GM10266 (cell line): ENCODE measurements around the gene DNAH8.

ENCODE experiments used
- DNase-seq: peaks from one replicate; pipeline ENCODE4 v3.0.0; 2012; ENCODE audit errors: extremely low spot score
- CTCF ChIP-seq: IDR thresholded peaks from 2 replicates; pipeline ENCODE4 v1.5.1; 2012; ENCODE audit warnings: mild to moderate bottlenecking, low read depth; ENCODE audit not compliant: control insufficient read depth, insufficient read depth; ENCODE audit errors: missing control alignments

DNAH8 gene

GRCh38 chr6:38938741-38939140 is 223.6 kb downstream of the DNAH8 start:
- no peak for TF ChIP-seq CTCF

GRCh38 chr6:38942442-38942841 is 227.3 kb downstream of the DNAH8 start:
- TF ChIP-seq CTCF = no peak
- no peak for DNase-seq

More at GRCh38 chr6:38938741-38939140, 223.6 kb downstream of the DNAH8 start:
- no peak for DNase-seq

DNA sequence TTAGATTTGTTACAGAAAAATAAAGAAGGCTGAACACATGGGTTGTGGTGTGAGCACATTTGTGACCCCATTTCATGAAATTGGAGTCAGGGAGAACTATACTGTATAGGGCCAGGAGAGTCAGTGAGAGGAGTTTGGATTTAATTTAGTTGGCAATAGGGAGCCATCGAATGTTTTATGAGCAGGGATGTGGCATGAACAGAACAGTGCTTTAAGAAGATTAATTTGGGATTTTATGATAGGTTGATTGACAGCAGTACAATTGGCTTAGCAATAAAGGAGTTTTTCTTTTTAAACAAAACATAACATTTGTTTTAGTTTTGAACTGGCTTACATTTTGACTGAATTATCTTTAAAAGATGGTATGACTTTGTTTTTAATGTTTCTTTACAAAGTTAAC is 227.9 kb downstream of the DNAH8 start:
- TF ChIP-seq CTCF = no peak

DNA sequence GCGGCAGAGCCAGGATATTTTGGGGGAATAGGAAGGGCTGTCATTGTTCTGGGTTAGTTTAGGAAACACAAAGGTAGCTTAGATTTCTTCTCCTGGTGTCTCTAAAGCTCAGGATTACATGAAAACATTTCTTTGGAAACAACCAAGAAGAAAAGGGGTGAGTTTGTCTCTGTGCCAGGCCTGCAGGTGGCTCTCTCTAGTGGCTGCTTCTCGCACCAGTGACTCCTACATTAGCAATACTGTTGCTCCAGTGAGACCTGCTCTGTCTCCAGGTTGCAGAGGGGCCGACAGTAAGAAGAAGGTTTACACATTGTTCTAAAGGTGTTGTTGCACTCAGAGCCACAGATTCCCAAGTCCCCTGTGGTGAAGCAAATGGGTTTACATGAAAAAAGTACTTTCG is 228.9 kb downstream of the DNAH8 start:
- TF ChIP-seq CTCF = no peak
- DNase-seq = no peak

More for the DNA sequence above, 227.9 kb downstream of the DNAH8 start:
- no peak for DNase-seq

- no peak for TF ChIP-seq CTCF
- DNase-seq = no peak
Observed at GRCh38 chr6:38944655-38945279, 229.7 kb downstream of the DNAH8 start.

DNA sequence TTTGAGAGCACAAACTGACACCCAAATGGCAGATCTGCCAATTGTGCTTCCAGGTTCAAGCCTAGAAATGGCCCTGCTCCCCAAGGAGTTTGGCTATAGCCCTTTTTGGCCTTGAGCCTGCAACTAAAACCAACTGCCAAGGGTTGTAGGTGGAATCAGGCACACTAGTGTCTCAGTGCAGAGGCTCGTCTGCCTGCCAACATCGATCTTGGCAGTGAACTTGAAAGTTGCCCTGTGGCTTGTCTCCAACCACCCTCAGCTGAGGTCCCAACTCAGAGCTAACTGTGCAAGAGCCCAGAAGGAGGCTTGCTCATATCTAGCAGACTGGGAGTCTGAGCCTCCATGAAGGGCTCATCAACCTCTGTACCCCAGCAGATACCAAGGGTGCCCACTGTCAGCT is 240.8 kb downstream of the DNAH8 start:
- DNase-seq = no peak
- no peak for TF ChIP-seq CTCF

- DNase-seq = no peak
- no peak for TF ChIP-seq CTCF
Observed at GRCh38 chr6:38957426-38957825, 242.3 kb downstream of the DNAH8 start.
